OCI-LY3 (cell line): Measurements from ENCODE around the gene HMGN4.

ENCODE experiments used
- EZH2phosphoT487 ChIP-seq: fragments of 200-600 bp; shearing (Covaris generic); IDR thresholded peaks from 2 replicates; pipeline ENCODE4 v1.6.1; 2018; ENCODE audit warnings: antibody characterized with exemption, mixed run types, low read depth
- TF ChIP-seq, protein P1 (sequence below): fragments of 200-600, 300-600 bp; sonication (generic); IDR thresholded peaks from 2 replicates; pipeline ENCODE4 v1.5.1; 2014; ENCODE audit warnings: antibody characterized with exemption, low read length, low read depth

DNA sequence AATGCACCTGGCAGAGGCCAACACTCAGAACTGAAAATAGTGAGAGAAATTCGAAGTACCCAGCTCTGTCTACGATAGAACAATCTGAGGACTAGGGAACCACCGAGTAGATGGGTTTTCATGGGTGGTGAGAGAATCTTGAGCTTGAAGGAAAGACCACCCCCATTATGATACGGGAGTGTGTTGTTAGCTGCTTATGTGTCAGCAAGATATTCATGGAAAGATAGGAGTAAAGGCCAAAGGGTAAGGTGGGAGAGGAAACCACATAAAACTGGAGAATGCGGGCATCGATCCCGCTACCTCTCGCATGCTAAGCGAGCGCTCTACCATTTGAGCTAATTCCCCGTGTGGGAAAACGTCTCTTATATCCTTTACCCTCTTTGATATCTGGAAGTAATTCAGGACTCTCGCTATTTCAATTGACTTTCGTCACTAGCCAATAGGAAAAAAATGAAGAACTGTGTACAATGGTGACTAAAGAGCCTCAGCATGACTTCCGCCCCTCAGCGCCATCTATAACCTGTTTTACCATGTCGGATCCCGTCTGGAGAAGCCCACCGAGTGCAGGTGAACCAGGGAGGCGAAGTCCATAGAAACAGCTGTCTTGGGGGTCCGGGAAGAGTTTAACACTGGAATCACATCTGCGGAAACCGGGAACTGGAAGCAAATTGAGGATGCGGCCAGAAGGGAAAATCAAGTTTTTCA is 33.6 kb downstream of the HMGN4 start:
- TF ChIP-seq, protein P1, sequence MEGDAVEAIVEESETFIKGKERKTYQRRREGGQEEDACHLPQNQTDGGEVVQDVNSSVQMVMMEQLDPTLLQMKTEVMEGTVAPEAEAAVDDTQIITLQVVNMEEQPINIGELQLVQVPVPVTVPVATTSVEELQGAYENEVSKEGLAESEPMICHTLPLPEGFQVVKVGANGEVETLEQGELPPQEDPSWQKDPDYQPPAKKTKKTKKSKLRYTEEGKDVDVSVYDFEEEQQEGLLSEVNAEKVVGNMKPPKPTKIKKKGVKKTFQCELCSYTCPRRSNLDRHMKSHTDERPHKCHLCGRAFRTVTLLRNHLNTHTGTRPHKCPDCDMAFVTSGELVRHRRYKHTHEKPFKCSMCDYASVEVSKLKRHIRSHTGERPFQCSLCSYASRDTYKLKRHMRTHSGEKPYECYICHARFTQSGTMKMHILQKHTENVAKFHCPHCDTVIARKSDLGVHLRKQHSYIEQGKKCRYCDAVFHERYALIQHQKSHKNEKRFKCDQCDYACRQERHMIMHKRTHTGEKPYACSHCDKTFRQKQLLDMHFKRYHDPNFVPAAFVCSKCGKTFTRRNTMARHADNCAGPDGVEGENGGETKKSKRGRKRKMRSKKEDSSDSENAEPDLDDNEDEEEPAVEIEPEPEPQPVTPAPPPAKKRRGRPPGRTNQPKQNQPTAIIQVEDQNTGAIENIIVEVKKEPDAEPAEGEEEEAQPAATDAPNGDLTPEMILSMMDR, result no peak
- no peak for TF ChIP-seq EZH2phosphoT487
